SK-N-SH (cell line): ENCODE results near the gene PRADC1.

ENCODE experiments used
- POLR2AphosphoS5 ChIP-seq: IDR thresholded peaks from 2 replicates; pipeline ENCODE4 v1.6.1; 2012; ENCODE audit warnings: low read depth, low read length
- SMC3 ChIP-seq: IDR thresholded peaks from 2 replicates; pipeline ENCODE4 v1.6.1; 2012; ENCODE audit warnings: low read depth, low read length, improper control_type of control experiment
- YY1 ChIP-seq: IDR thresholded peaks from 2 replicates; pipeline ENCODE4 v1.4.0; 2012; ENCODE audit warnings: low read depth, mild to moderate bottlenecking
- TF ChIP-seq, protein P1 (sequence below): fragments of 200-600 bp; sonication (generic); IDR thresholded peaks from 2 replicates; pipeline ENCODE4 v1.6.1; 2017; ENCODE audit warnings: antibody characterized with exemption, mild to moderate bottlenecking, moderate library complexity

DNA sequence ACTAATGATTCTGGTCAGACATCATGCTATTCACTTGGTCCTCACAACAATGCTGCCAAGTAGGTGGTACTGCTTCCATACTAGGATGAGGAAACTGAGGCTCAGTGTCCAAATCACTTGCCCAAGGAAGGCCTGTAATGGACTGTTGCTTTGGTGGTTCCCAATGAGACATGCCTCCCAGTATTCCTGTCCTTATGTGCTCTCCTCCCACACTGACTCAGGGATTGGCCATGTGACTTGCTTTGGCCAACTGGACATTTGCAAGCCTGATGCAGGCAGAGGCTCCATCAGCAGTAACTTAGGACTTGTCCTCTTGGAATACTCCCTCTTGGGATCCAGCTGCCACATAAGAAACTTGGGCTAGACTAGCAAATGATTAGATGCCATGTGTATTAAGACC, 48.2 kb upstream of the PRADC1 start:
- TF ChIP-seq, protein P1, sequence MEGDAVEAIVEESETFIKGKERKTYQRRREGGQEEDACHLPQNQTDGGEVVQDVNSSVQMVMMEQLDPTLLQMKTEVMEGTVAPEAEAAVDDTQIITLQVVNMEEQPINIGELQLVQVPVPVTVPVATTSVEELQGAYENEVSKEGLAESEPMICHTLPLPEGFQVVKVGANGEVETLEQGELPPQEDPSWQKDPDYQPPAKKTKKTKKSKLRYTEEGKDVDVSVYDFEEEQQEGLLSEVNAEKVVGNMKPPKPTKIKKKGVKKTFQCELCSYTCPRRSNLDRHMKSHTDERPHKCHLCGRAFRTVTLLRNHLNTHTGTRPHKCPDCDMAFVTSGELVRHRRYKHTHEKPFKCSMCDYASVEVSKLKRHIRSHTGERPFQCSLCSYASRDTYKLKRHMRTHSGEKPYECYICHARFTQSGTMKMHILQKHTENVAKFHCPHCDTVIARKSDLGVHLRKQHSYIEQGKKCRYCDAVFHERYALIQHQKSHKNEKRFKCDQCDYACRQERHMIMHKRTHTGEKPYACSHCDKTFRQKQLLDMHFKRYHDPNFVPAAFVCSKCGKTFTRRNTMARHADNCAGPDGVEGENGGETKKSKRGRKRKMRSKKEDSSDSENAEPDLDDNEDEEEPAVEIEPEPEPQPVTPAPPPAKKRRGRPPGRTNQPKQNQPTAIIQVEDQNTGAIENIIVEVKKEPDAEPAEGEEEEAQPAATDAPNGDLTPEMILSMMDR, result no peak
- TF ChIP-seq POLR2AphosphoS5, result no peak
- no peak for TF ChIP-seq SMC3
- no peak for TF ChIP-seq YY1
